Lower lobe of right lung (tissue), 2 donors: ENCODE data around the gene AQP12A. TPM values are rescaled to one million over a fixed set of nuclear protein-coding genes. Genes with fewer than 3 reads are reported as not detected.
"Not testable (repeated sequence)": the region's sequence is repeated elsewhere in the genome, so short reads cannot be mapped to it uniquely, and the experiment has no call there.

Experiments used
- ATAC-seq, 2 donors: fragments of 200-7000 bp; cut with Tn5 transposase; one replicate each; pipeline ENCODE4 v1.9.1; 2020 to 2022; ENCODE audit warnings: mild to moderate bottlenecking in 2 of 2, moderate library complexity in 2 of 2
- DNase-seq: peaks from one replicate; pipeline ENCODE4 v3.0.0-alpha.2; 2020
- H3K27ac ChIP-seq: fragments of 200-600 bp; one replicate; pipeline ENCODE4 v1.8.0; 2022
- H3K27me3 ChIP-seq: fragments of 200-600 bp; one replicate; pipeline ENCODE4 v1.8.0; 2022; ENCODE audit warnings: low read depth
- H3K36me3 ChIP-seq: fragments of 200-600 bp; one replicate; pipeline ENCODE4 v1.8.0; 2022; ENCODE audit warnings: mild to moderate bottlenecking
- H3K4me1 ChIP-seq: fragments of 200-600 bp; one replicate; pipeline ENCODE4 v1.8.0; 2022
- H3K4me3 ChIP-seq: fragments of 200-600 bp; one replicate; pipeline ENCODE4 v1.8.0; 2022; ENCODE audit warnings: mild to moderate bottlenecking
- H3K9me3 ChIP-seq: fragments of 200-600 bp; one replicate; pipeline ENCODE4 v1.8.0; 2022
- CTCF ChIP-seq: fragments of 200-600 bp; IDR thresholded peaks from one replicate; pipeline ENCODE4 v1.8.0; 2022; ENCODE audit warnings: antibody characterized with exemption, mild to moderate bottlenecking
- intact Hi-C: fragments of 100-400 bp; cut with DNase I; formaldehyde crosslinking; loops from one replicate; pipeline ENCODE4 v1.11.0; 2022
- long read RNA-seq: library from polyadenylated mRNA; unstranded; transcript quantifications from one replicate; pipeline ENCODE4 v2.0.0, GENCODE V29; 2021
- total RNA-seq: library from RNA; stranded (reverse); fragmentation: NEBNext Ultra II Directional; extraction: Animal tissue kit (Norgen Biotek cat#: 25700); gene quantifications from one replicate; pipeline ENCODE4 v1.2.1, GENCODE V29; 2021
- donor health status: DM: no; HTN: yes; CAD: no; lungs with severe emphysema.

Gene AQP12A
- total RNA-seq, result not detected
- long read RNA-seq, result 0 reads

- H3K27me3 ChIP-seq, DNase-seq, H3K36me3 ChIP-seq, H3K4me1 ChIP-seq, H3K9me3 ChIP-seq, ATAC-seq, H3K4me3 ChIP-seq, intact Hi-C loops, H3K27ac ChIP-seq: not testable (repeated sequence)
Measured at GRCh38 chr2:240691631-240692420, at the start of gene AQP12A. Gene AQP12A, plus strand, starts transcription at chr2:240691866. Its CDS starts 48 bp downstream, at chr2:240691914.

DNA sequence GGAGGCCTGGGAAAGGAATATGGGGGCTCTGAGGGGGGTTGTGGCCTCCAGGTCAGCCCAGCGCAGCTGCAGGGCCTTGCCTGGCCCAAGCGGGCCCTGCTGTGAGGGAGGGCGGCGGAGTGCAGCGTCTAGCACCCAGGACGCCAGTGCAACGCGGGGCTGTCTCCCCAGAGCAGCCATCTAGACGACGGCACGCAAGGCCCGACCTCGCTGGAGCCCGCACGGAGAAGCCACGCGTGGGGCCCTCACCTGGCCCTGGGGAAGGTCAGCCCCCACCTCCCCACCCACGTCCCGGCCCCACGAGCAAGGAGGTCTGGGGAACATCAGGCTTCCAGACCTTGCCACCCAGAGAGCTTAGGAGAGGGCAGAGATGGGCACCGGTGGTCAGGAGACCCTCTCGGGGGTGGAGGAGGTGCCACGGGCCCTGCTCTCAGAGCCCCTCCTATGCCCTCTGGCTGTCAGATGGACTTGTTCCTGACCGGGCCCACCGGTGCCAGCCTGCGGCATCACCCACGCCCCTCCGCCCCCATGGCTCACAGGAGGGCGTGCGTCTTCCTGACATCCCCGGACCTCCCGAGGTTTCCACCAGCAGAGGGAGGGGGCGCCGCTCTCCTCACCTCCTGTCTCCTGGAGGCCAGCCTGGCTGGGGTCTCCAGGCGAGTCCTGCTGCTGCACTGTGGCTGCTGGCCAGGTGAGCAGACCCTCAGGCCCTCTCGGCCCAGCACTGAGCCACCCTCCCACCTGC lies 49.4 kb upstream of the AQP12A start:
- Histone ChIP-seq H3K27ac (no peak overlapping the region), H3K36me3 (no peaks in the 10 kb centered on the region), H3K9me3 (no peaks in the 10 kb centered on the region), H3K4me1 (no peaks in the 10 kb centered on the region), H3K27me3 (peaks cover 14% of the 10 kb centered on the region), H3K4me3 (no peak overlapping the region)
- TF ChIP-seq CTCF, result no peak
- DNase-seq (no peak), ATAC-seq (no peak)
- intact Hi-C loops, result no loop called here

- no peak for TF ChIP-seq CTCF
- H3K36me3 ChIP-seq, result no peaks in the 10 kb centered on the region
- no peak overlapping the region for H3K27ac ChIP-seq
- no peak for DNase-seq
- no peaks in the 10 kb centered on the region for H3K4me1 ChIP-seq
- peaks cover 19% of the 10 kb centered on the region for H3K27me3 ChIP-seq
- H3K4me3 ChIP-seq, result no peak overlapping the region
- no peaks in the 10 kb centered on the region for H3K9me3 ChIP-seq
- intact Hi-C loops, result no loop called here
- no peak for ATAC-seq
Measured at GRCh38 chr2:240642806-240643092, 48.9 kb upstream of the AQP12A start.

GRCh38 chr2:240643093-240643810 lies 48.4 kb upstream of the AQP12A start:
- no peak for ATAC-seq
- no peaks in the 10 kb centered on the region for H3K4me1 ChIP-seq
- no peak overlapping the region for H3K27ac ChIP-seq
- no peak overlapping the region for H3K4me3 ChIP-seq
- no peak for DNase-seq
- H3K36me3 ChIP-seq, result no peaks in the 10 kb centered on the region
- intact Hi-C loops, result no loop called here
- no peaks in the 10 kb centered on the region for H3K9me3 ChIP-seq
- TF ChIP-seq CTCF, result no peak
- peaks cover 24% of the 10 kb centered on the region for H3K27me3 ChIP-seq

- H3K4me1 ChIP-seq, result no peaks in the 10 kb centered on the region
- no peak for DNase-seq
- H3K27ac ChIP-seq, result no peak overlapping the region
- H3K9me3 ChIP-seq, result no peaks in the 10 kb centered on the region
- H3K4me3 ChIP-seq, result no peak overlapping the region
- TF ChIP-seq CTCF, result no peak
- intact Hi-C loops, result no loop called here
- no peak for ATAC-seq
- H3K36me3 ChIP-seq, result no peaks in the 10 kb centered on the region
- peaks cover 29% of the 10 kb centered on the region for H3K27me3 ChIP-seq
Measured at GRCh38 chr2:240643811-240644150, 47.9 kb upstream of the AQP12A start.

GRCh38 chr2:240644171-240644651 lies 47.5 kb upstream of the AQP12A start:
- Histone ChIP-seq H3K27ac (no peak overlapping the region), H3K4me1 (no peaks in the 10 kb centered on the region), H3K36me3 (no peaks in the 10 kb centered on the region), H3K4me3 (no peak overlapping the region), H3K27me3 (peaks cover 33% of the 10 kb centered on the region), H3K9me3 (no peaks in the 10 kb centered on the region)
- no peak for ATAC-seq
- intact Hi-C loops, result no loop called here
- no peak for TF ChIP-seq CTCF
- DNase-seq, result no peak
